Heart right ventricle (tissue), 16 donors: ENCODE results near the gene ARID3B. TPM values are rescaled to one million over a fixed set of nuclear protein-coding genes. Genes with fewer than 3 reads are reported as not detected.

Experiments
- ATAC-seq, 8 donors: fragments of 200-7000 bp; cut with Tn5 transposase; one replicate each; pipeline ENCODE4 v1.9.1; 2020; ENCODE audit warnings: mild to moderate bottlenecking in 8 of 8, moderate library complexity in 8 of 8, moderate number of reproducible peaks in 1 of 8
- DNase-seq, 2 donors: peaks; one replicate each; pipeline ENCODE4 v3.0.0-alpha.2; 2020
- H3K27ac ChIP-seq, 10 donors: fragments of 200-600 bp; sonication (generic) in 2 of 10; one replicate each; pipeline versions ENCODE4 v1.5.0 to v1.8.0; 2020 to 2022; ENCODE audit warnings: mild to moderate bottlenecking in 3 of 10
- H3K27me3 ChIP-seq, 7 donors: fragments of 200-600 bp; one replicate each; pipeline ENCODE4 v1.8.0; 2021 to 2022; ENCODE audit warnings: mild to moderate bottlenecking in 2 of 7
- H3K36me3 ChIP-seq, 9 donors: fragments of 200-600 bp; sonication (generic) in 1 of 9; one replicate each; pipeline versions ENCODE4 v1.5.0 to v1.8.0; 2020 to 2022; ENCODE audit warnings: mild to moderate bottlenecking in 2 of 9
- H3K4me1 ChIP-seq, 9 donors: fragments of 200-600 bp; sonication (generic) in 1 of 9; one replicate each; pipeline versions ENCODE4 v1.5.0 to v1.8.0; 2020 to 2022; ENCODE audit warnings: mild to moderate bottlenecking in 4 of 9
- H3K4me3 ChIP-seq, 10 donors: fragments of 200-600 bp; sonication (generic) in 2 of 10; one replicate each; pipeline versions ENCODE4 v1.5.0 to v1.8.0; 2020 to 2022; ENCODE audit warnings: mild to moderate bottlenecking in 7 of 10, moderate library complexity in 2 of 10
- H3K9me3 ChIP-seq, 11 donors: fragments of 200-600 bp in 10 of 11; sonication (generic) in 2 of 11; one replicate each; pipeline versions ENCODE4 v1.5.0 to v1.8.0; 2013 to 2022; ENCODE audit warnings: mild to moderate bottlenecking in 2 of 11, control low read depth in 1 of 11, moderate library complexity in 1 of 11
- CTCF ChIP-seq, 9 donors: fragments of 200-600 bp; sonication (generic) in 2 of 9; IDR thresholded peaks; one replicate each; pipeline versions ENCODE4 v1.5.0 to v1.8.0; 2021 to 2022; ENCODE audit warnings: antibody characterized with exemption in 9 of 9, mild to moderate bottlenecking in 5 of 9, moderate library complexity in 1 of 9
- WGBS, 2 donors: extraction: QIAGEN DNeasy Blood & Tissue Kit; methylation state at CpG; one replicate each; pipeline ENCODE4 v1.1.7; 2013; ENCODE audit warnings: inconsistent platforms in 1 of 2; 5-methylcytosine and 5-hydroxymethylcytosine counted together
- intact Hi-C, 10 donors: fragments of 100-400 bp; cut with DNase I; formaldehyde crosslinking; loops; one replicate each; pipeline versions ENCODE4 v1.11.1 to v1.14.2; 2022
- polyA plus RNA-seq, 2 donors: library from polyadenylated mRNA; stranded (reverse); fragments of 200-250 nt; gene quantifications; one replicate each; pipeline ENCODE4 v1.2.3, GENCODE V29; 2013
- total RNA-seq, 10 donors: library from RNA; stranded (reverse); fragmentation: NEBNext Ultra II Directional in 3 of 10; extraction: Animal tissue kit (Norgen Biotek cat#: 25700) in 3 of 10; gene quantifications; one replicate each; pipeline versions ENCODE4 v1.2.1 to v1.2.4, GENCODE V29; 2021 to 2023
- donor health status: Arrhythmogenic right ventricular cardiomyopathy.
- donor health status: ischemic (EF 13 %, LVEDD 7.1; RV severe dilation, severe dysfunction).
- donor health status: healthy with polysubstance abuse.
- donor health status: DM: no; HTN: yes; CAD: no.
- donor health status: DM: no; HTN: no; CAD: no.
- donor health status: ischemic (EF 25% LVEDD 6.9; RV normal size, moderate dysfunction).
- donor health status: ischemic (EF 25% LVEDD 5.7; RV mildly dilated, moderate dysfunction).
- donor health status: healthy.
- donor health status: DM: yes; HTN: yes; CAD: no.
- donor health status: Ischemic cardiomyopathy.
- donor health status: ischemic (EF 35%, LVEDD 5.7; RV mildly dilated, moderate dysfunction).
- donor health status: nonischemic (EF 11% LVEDD 7.7; RV severe dilation, severe dysfunction).
- donor health status: DM: yes; HTN: yes; CAD: no.
- donor health status: PGD.
- donor health status: ischemic (EF 29% LVEDD 5.4; RV normal size, mild dysfunction).
- donor health status: nonischemic (EF 23%, LVEDD 6.1; RV moderate dilation, normal function).

The ARID3B gene
- total and polyA plus RNA-seq, 12 donors: 1.2 to 3.7 (median 2.4) TPM

GRCh38 chr15:74643665-74644204 lies 102.7 kb downstream of the ARID3B start:
- H3K9me3 ChIP-seq: no peaks in the 10 kb centered on the region
- no peak for DNase-seq
- TF ChIP-seq CTCF (IDR thresholded peaks at IDR 0.05): no peak
- no peak overlapping the region for H3K4me3 ChIP-seq
- peak in 1 of 8 donors; percentile 28 for ATAC-seq
- peaks cover 8 to 51% (median 30%) of the 10 kb centered on the region in 9 donors for H3K4me1 ChIP-seq
- intact Hi-C loops: loop anchor here in 1 of 10 donors (10.0 kb wide), 1 partner anchor 51 kb away; the partner anchor contains the start of gene EDC3
- WGBS, 2 donors: 83 to 89% methylated on average over 2 of the region's 2 CpGs
- peaks cover 0 to 56% (median 10%) of the 10 kb centered on the region in 9 donors for H3K36me3 ChIP-seq
- no peaks in the 10 kb centered on the region for H3K27me3 ChIP-seq
- H3K27ac ChIP-seq: peak overlapping the region in 5 of 10 donors; percentile 1 to 71 (median 23)

GRCh38 chr15:74646480-74646879 lies 105.5 kb downstream of the ARID3B start:
- DNase-seq (no peak), ATAC-seq (no peak)
- no peak for TF ChIP-seq CTCF (IDR thresholded peaks at IDR 0.05)
- no peak overlapping the region for H3K4me3 ChIP-seq
- H3K27ac ChIP-seq: no peak overlapping the region
- H3K9me3 ChIP-seq: no peaks in the 10 kb centered on the region
- H3K36me3 ChIP-seq: peaks cover 0 to 30% (median 0%) of the 10 kb centered on the region in 9 donors
- intact Hi-C loops: loop anchor here in 1 of 10 donors (10.0 kb wide), 1 partner anchor 48 kb away; the partner anchor contains the start of gene EDC3
- H3K4me1 ChIP-seq: peaks cover 12 to 62% (median 38%) of the 10 kb centered on the region in 9 donors
- H3K27me3 ChIP-seq: no peaks in the 10 kb centered on the region

Other genes with a start within 250 kb of the ARID3B start
- gene CYP11A1, start 173.6 kb upstream of the ARID3B start, total RNA-seq: 1 to 10 TPM in 8 of 10 donors, under 1 TPM in 2; 0.60 to 3.6 (median 2.2) TPM
- gene CYP11A1, start 173.6 kb upstream of the ARID3B start, polyA plus RNA-seq: under 1 TPM; 0.06 to 0.44 TPM
- gene SEMA7A, start 107.3 kb upstream of the ARID3B start, total RNA-seq: 1 to 10 TPM in 8 of 10 donors, under 1 TPM in 2; 0.61 to 5.1 (median 1.8) TPM
- gene SEMA7A, start 107.3 kb upstream of the ARID3B start, polyA plus RNA-seq: under 1 TPM; 0.59 to 0.99 TPM
- gene UBL7, start 80.1 kb upstream of the ARID3B start, total RNA-seq: 10 to 100 TPM; 49.1 to 56.6 (median 52.7) TPM
- 10 to 100 TPM; 47.0 to 51.7 TPM for gene UBL7, start 80.1 kb upstream of the ARID3B start, polyA plus RNA-seq
- gene CLK3, start 74.6 kb downstream of the ARID3B start, total RNA-seq: 10 to 100 TPM; 40.2 to 52.1 (median 45.2) TPM
- 10 to 100 TPM; 27.7 to 73.6 TPM for gene CLK3, start 74.6 kb downstream of the ARID3B start, polyA plus RNA-seq
- 10 to 100 TPM; 14.4 to 18.1 (median 15.8) TPM for gene EDC3, start 154.8 kb downstream of the ARID3B start, total RNA-seq
- 10 to 100 TPM; 10.4 to 11.9 TPM for gene EDC3, start 154.8 kb downstream of the ARID3B start, polyA plus RNA-seq
- gene CYP1A1, start 184.3 kb downstream of the ARID3B start, total RNA-seq: under 1 TPM in 6 of 10 donors, not detected in 4; 0.13 to 0.53 (median 0.42) TPM
- gene CYP1A1, start 184.3 kb downstream of the ARID3B start, polyA plus RNA-seq: under 1 TPM; 0.20 to 0.88 TPM
- under 1 TPM in 1 of 10 donors, not detected in 9; 0.11 TPM for gene CYP1A2, start 207.6 kb downstream of the ARID3B start, total RNA-seq
- gene CYP1A2, start 207.6 kb downstream of the ARID3B start, polyA plus RNA-seq: not detected
- gene CSK, start 240.9 kb downstream of the ARID3B start, total RNA-seq: 10 to 100 TPM; 20.3 to 48.6 (median 24.8) TPM
- gene CSK, start 240.9 kb downstream of the ARID3B start, polyA plus RNA-seq: 10 to 100 TPM; 19.7 to 35.2 TPM